Esophagus squamous epithelium (tissue), 4 donors: ENCODE measurements around the gene HCAR3.

Source experiments
- CTCF ChIP-seq, 6 experiments: fragments of 450-650 bp in 4 of 6; fragments of 200-600 bp in 2 of 6; sonication (generic) in 2 of 6; IDR thresholded peaks; one replicate each; pipeline ENCODE4 v1.5.1; 2016 to 2019; ENCODE audit warnings: antibody characterized with exemption in 6 of 6, mild to moderate bottlenecking in 4 of 6, moderate library complexity in 4 of 6
- POLR2A ChIP-seq, 4 donors: fragments of 450-650 bp; IDR thresholded peaks; one replicate each; pipeline ENCODE4 v1.6.1; 2017; ENCODE audit warnings: antibody characterized with exemption in 4 of 4, mild to moderate bottlenecking in 4 of 4, moderate library complexity in 3 of 4

- no peak for TF ChIP-seq CTCF (IDR thresholded peaks at IDR 0.05)
- no peak for TF ChIP-seq POLR2A (IDR thresholded peaks at IDR 0.05)
Observed at GRCh38 chr12:122747224-122748135, 30.9 kb upstream of the HCAR3 start.
